ENCODE measurements around the gene COX7A2.

DNA sequence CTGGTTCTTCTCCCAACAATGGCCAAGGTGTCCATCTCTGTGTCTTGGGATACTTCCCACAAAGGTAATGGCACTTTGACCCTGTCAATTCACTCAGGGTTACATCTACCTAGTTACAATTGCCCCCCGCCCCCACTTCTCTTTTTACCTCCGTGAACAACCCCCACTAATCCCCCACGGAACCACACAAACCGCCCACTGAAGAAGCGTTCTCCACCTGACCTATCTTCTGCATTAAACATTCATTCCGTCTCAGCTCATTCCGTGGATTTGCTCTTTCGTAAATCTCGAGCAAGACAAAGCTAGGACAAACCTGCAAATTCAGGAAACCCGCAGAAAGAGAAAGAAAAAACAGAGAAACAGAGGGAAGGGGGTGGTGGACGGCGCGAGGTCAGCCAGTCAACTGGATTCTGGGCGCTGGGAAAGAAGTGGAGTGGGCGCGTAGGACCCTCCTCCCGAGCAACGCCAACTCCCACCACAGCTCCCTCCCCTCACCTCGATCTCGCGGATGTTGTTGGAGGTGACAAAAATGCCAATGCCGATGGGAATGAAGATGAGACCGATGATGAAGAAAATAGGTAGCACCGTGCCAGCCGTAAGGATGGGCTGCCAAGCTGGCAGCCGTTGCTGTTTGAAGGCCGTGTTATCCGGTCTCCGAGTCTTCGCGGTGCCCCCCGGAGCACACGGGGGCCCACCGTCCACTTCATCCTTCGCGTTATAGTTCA lies 40.5 kb upstream of the COX7A2 start:
- TF ChIP-seq, protein P1, sequence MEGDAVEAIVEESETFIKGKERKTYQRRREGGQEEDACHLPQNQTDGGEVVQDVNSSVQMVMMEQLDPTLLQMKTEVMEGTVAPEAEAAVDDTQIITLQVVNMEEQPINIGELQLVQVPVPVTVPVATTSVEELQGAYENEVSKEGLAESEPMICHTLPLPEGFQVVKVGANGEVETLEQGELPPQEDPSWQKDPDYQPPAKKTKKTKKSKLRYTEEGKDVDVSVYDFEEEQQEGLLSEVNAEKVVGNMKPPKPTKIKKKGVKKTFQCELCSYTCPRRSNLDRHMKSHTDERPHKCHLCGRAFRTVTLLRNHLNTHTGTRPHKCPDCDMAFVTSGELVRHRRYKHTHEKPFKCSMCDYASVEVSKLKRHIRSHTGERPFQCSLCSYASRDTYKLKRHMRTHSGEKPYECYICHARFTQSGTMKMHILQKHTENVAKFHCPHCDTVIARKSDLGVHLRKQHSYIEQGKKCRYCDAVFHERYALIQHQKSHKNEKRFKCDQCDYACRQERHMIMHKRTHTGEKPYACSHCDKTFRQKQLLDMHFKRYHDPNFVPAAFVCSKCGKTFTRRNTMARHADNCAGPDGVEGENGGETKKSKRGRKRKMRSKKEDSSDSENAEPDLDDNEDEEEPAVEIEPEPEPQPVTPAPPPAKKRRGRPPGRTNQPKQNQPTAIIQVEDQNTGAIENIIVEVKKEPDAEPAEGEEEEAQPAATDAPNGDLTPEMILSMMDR (conservative IDR thresholded peaks at IDR 0.05) = 0 out of 2 replicates have a peak, but pooled peaks have one; percentile 8
- no peak for TF ChIP-seq EZH2 (IDR thresholded peaks at IDR 0.05; ENCODE audit: low read depth)
